GM08714 (cell line): Measurements from ENCODE around the gene CDC45.

Source experiments
- H3K4me3 ChIP-seq: fragments of 200-500 bp; sonication (Bioruptor generic); 2 replicates; pipeline ENCODE4 v1.5.1; 2014; ENCODE audit warnings: mild to moderate bottlenecking, low read length, inconsistent platforms
- ZNF274 ChIP-seq: IDR thresholded peaks from 2 replicates; pipeline ENCODE4 v1.6.1; 2012; ENCODE audit warnings: mild to moderate bottlenecking, low read depth, low read length

Gene CDC45

GRCh38 chr22:19501897-19502447, 22.3 kb downstream of the CDC45 start:
- TF ChIP-seq ZNF274 = no peak
- H3K4me3 ChIP-seq = no peak overlapping the region

GRCh38 chr22:19503367-19503766, 23.6 kb downstream of the CDC45 start:
- no peak for TF ChIP-seq ZNF274
- no peak overlapping the region for H3K4me3 ChIP-seq

- no peak for TF ChIP-seq ZNF274
- H3K4me3 ChIP-seq = no peak overlapping the region
These were observed 24.1 kb downstream of the CDC45 start for GRCh38 chr22:19503869-19504268.

GRCh38 chr22:19504900-19505734, 25.4 kb downstream of the CDC45 start:
- no peak overlapping the region for H3K4me3 ChIP-seq
- TF ChIP-seq ZNF274 = no peak

DNA sequence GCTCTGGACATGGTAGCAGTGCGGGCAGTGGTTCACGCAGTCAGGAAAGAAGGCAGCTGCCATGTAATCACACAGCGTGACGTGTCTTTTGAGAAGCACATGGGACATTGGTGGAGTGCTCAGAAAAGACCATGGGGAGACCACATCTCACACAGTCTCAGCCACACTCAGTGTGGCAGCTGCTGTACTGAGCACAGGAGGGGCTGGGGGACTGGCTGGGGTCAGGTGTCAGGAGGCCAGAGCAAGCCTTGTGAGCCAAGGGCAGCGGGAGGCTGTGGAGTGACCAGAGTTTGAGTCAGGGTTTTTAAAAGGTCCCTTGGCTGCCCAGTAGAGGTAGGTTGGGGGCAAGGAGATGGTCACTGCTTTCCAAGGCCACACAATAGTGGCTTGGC, 26.0 kb downstream of the CDC45 start:
- no peak for TF ChIP-seq ZNF274
- H3K4me3 ChIP-seq = no peak overlapping the region

DNA sequence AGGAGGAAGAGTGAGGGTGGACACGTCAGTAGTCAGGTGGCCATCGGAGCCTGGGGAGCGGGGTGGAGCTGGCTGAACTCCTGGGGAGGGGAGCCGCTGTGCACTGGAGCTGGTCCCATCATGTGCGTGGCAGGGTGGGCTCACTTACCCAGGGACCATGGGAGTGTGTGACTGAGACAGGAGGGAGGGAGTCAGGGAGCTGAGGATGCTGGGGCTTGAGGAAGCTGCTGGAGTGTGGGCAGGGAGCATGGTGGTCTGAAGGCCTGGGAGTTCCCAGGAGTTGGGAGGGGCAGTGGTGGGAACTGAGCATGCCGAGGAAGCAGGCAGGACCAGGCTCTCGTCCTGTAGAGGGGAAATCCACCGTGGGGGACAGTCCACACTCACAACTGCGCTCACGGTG, 26.5 kb downstream of the CDC45 start:
- TF ChIP-seq ZNF274 = no peak
- no peak overlapping the region for H3K4me3 ChIP-seq

- H3K4me3 ChIP-seq = no peak overlapping the region
- TF ChIP-seq ZNF274 = no peak
These were observed 27.8 kb downstream of the CDC45 start for GRCh38 chr22:19507534-19507861.

- no peak overlapping the region for H3K4me3 ChIP-seq
- TF ChIP-seq ZNF274 = no peak
These were observed 28.5 kb downstream of the CDC45 start for GRCh38 chr22:19508024-19508776.

- TF ChIP-seq ZNF274 = no peak
- H3K4me3 ChIP-seq = no peak overlapping the region
These were observed 29.5 kb downstream of the CDC45 start for GRCh38 chr22:19509191-19509590.

DNA sequence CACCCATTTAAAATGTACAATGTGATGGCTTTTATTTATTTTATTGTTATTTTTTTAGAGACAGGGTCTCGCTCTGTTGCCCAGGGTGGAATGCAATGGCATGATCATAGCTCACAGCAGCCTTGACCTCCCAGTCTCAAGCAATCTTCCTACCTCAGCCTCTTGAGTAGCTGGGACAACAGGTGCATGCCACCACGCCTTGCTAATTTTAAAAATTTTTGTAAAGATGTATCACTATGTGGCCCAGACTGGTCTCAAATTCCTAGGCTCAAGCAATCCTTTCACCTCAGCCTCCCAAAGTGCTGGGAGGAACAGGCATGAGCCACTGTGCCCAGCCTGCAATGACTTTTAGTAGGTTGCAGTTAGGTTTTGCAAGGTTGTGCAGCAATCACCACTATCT, 30.2 kb downstream of the CDC45 start:
- TF ChIP-seq ZNF274 = no peak
- no peak overlapping the region for H3K4me3 ChIP-seq

GRCh38 chr22:19510919-19511341, 31.2 kb downstream of the CDC45 start:
- no peak for TF ChIP-seq ZNF274
- H3K4me3 ChIP-seq = no peak overlapping the region

DNA sequence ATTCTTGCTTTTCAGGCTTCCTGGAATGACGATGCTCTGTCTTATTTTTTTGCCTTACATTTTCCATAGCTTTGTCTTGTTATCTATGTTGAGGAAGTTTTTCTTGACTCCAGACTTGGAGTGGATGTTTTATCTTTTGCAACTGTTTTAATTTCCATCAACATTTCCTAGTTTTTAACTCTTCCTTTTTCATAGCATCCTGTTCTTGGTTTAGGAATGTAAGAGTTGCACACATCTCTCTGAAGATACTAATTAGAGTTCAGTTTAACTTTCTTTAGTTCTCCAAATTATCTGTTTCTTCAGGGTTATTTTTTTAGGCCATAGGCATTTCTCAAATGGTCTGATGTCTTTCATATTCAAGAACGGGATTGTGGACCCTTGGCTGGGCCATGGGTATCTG, 34.1 kb downstream of the CDC45 start:
- no peak for TF ChIP-seq ZNF274
- H3K4me3 ChIP-seq = no peak overlapping the region

GRCh38 chr22:19514831-19515565, 35.3 kb downstream of the CDC45 start:
- no peak for TF ChIP-seq ZNF274

GRCh38 chr22:19515654-19516377, 36.1 kb downstream of the CDC45 start:
- TF ChIP-seq ZNF274 = no peak
- no peak overlapping the region for H3K4me3 ChIP-seq

More at GRCh38 chr22:19514831-19515565, 35.3 kb downstream of the CDC45 start:
- H3K4me3 ChIP-seq = no peak overlapping the region
